Upper lobe of right lung (tissue), 1 donor: ENCODE results near the gene TBC1D32. TPM values are rescaled to one million over a fixed set of nuclear protein-coding genes. Genes with fewer than 3 reads are reported as not detected.
"Not testable (repeated sequence)": the region's sequence is repeated elsewhere in the genome, so short reads cannot be mapped to it uniquely, and the experiment has no call there.

Experiments used
- ATAC-seq: fragments of 200-7000 bp; cut with Tn5 transposase; one replicate; pipeline ENCODE4 v1.9.1; 2020; ENCODE audit warnings: mild to moderate bottlenecking, moderate library complexity
- DNase-seq: peaks from one replicate; pipeline ENCODE4 v3.0.0-alpha.2; 2020
- H3K27ac ChIP-seq: fragments of 200-600 bp; one replicate; pipeline ENCODE4 v1.8.0; 2022
- H3K27me3 ChIP-seq: fragments of 200-600 bp; one replicate; pipeline ENCODE4 v1.8.0; 2022; ENCODE audit warnings: mild to moderate bottlenecking
- H3K36me3 ChIP-seq: fragments of 200-600 bp; one replicate; pipeline ENCODE4 v1.8.0; 2022
- H3K4me1 ChIP-seq: fragments of 200-600 bp; one replicate; pipeline ENCODE4 v1.8.0; 2022
- H3K4me3 ChIP-seq: fragments of 200-600 bp; one replicate; pipeline ENCODE4 v1.8.0; 2022; ENCODE audit warnings: mild to moderate bottlenecking
- H3K9me3 ChIP-seq: fragments of 200-600 bp; one replicate; pipeline ENCODE4 v1.8.0; 2022
- intact Hi-C: fragments of 100-400 bp; cut with DNase I; formaldehyde crosslinking; loops from one replicate; pipeline ENCODE4 v1.11.0; 2022
- total RNA-seq: library from RNA; stranded (reverse); fragmentation: NEBNext Ultra II Directional; extraction: Animal tissue kit (Norgen Biotek cat#: 25700); gene quantifications from one replicate; pipeline ENCODE4 v1.2.1, GENCODE V29; 2021
- TF ChIP-seq, protein P1 (sequence below): fragments of 200-600 bp; IDR thresholded peaks from one replicate; pipeline ENCODE4 v1.8.0; 2022; ENCODE audit warnings: antibody characterized with exemption
- donor health status: DM: no; HTN: yes; CAD: no; lungs with severe emphysema.

The TBC1D32 gene
- total RNA-seq, 1 donor from 2014 or later: 5.4 TPM

DNA sequence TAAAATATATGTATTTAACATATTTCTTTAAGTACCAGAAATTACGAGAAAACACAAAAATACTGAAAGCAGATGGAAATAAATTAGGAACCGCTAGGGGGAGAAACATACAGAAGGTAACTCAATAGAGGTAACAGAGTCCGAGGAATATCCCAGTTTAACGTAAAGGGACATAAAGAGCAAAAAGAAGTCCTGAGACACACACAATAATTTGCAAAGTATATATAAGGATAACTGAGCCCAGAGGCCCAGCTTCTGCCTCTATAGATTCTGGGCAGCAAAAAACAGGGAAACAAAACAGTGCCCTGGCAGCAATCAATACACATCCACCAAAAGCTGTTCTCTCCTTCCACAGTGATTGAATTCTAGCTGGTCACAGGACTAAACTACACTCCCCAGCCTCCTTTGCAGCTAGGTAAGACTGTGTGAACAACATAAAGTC, 15.1 kb downstream of the TBC1D32 start:
- no peak for ATAC-seq
- H3K27me3 ChIP-seq: no peaks in the 10 kb centered on the region

DNA sequence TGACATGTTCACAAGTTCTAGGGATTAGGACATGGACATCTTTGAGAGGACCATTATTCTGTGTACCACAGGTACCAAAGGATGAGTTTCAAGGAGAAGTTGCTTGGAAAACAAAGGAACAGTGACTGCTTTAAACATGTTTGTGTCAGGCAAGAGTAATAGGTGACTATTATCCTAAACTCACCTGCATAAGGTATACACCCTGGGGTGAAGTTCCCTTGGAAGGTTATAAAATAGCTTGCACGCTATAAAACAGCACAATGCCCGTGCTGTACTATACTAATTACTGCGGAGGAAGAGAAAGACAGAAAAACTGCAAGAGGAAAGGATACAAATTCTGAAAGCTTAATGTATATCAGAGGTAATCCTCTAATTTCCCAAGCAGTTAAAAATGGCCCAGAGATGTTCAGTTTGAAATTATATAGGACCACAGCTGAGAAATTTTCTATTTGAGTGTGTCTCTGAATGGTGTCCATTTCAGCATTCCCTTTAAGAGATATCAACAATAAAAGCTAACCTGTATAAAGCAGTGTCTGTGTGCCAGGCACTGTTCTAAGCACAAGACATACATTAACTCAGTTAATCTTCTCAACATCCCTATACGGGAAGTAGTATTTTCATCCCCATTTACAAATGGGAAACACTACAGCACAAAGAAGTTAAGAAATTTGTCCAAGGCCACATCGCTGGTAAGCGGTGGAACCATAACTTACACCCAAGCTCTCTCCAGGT, 19.7 kb downstream of the TBC1D32 start:
- intact Hi-C loops: no loop called here
- no peaks in the 10 kb centered on the region for H3K4me1 ChIP-seq
- ATAC-seq (no peak), DNase-seq (no peak)
- H3K27me3 ChIP-seq: no peaks in the 10 kb centered on the region
- H3K4me3 ChIP-seq: no peak overlapping the region
- no peak overlapping the region for H3K27ac ChIP-seq
- no peaks in the 10 kb centered on the region for H3K9me3 ChIP-seq
- TF ChIP-seq, protein P1, sequence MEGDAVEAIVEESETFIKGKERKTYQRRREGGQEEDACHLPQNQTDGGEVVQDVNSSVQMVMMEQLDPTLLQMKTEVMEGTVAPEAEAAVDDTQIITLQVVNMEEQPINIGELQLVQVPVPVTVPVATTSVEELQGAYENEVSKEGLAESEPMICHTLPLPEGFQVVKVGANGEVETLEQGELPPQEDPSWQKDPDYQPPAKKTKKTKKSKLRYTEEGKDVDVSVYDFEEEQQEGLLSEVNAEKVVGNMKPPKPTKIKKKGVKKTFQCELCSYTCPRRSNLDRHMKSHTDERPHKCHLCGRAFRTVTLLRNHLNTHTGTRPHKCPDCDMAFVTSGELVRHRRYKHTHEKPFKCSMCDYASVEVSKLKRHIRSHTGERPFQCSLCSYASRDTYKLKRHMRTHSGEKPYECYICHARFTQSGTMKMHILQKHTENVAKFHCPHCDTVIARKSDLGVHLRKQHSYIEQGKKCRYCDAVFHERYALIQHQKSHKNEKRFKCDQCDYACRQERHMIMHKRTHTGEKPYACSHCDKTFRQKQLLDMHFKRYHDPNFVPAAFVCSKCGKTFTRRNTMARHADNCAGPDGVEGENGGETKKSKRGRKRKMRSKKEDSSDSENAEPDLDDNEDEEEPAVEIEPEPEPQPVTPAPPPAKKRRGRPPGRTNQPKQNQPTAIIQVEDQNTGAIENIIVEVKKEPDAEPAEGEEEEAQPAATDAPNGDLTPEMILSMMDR: no peak
- no peaks in the 10 kb centered on the region for H3K36me3 ChIP-seq

More for the DNA sequence above, 15.1 kb downstream of the TBC1D32 start:
- intact Hi-C loops: no loop called here
- Histone ChIP-seq H3K36me3 (no peaks in the 10 kb centered on the region), H3K9me3 (no peaks in the 10 kb centered on the region), H3K27ac (no peak overlapping the region), H3K4me1 (no peaks in the 10 kb centered on the region), H3K4me3 (no peak overlapping the region)
- DNase-seq: no peak
- TF ChIP-seq, protein P1: peak; percentile 45

DNA sequence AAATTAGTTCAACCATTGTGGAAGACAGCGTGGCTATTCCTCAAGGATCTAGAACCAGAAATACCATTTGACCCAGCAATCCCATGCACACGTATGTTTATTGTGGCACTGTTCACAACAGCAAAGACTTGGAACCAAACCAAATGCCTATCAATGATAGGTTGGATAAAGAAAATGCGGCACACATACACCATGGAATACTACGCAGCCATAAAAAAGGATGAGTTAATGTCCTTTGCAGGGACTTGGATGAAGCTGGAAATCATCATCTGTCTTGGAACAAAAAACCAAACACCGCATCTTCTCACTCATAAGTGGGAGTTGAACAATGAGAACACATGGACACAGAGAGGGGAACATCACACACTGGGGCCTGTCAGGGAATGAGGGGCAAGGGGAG, 22.5 kb downstream of the TBC1D32 start:
- H3K27me3 ChIP-seq, DNase-seq, H3K9me3 ChIP-seq, H3K4me3 ChIP-seq, H3K27ac ChIP-seq, H3K4me1 ChIP-seq, H3K36me3 ChIP-seq, intact Hi-C loops, ATAC-seq: not testable (repeated sequence)

DNA sequence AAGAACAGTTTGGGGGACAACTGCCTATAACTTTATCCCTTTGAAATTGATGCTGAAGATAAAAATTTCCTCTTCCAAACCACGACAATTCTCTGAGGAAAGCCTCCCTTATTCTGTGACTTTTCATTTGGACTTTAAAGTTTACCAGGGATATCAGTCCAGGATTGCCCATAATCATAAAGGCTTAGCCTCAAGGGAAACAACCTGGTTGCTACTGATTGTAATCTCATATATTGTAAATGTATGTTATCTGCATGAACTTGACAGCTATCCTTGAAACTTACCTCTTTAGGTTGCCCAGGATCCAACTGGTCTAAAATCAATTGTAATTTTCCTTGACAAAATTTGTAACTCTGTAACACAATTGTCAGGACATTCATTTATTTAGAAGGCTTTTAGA, 23.8 kb downstream of the TBC1D32 start:
- intact Hi-C loops: no loop called here
- H3K4me1 ChIP-seq: no peaks in the 10 kb centered on the region
- ATAC-seq (no peak), DNase-seq (no peak)
- no peaks in the 10 kb centered on the region for H3K36me3 ChIP-seq
- no peak overlapping the region for H3K4me3 ChIP-seq
- H3K27me3 ChIP-seq: no peaks in the 10 kb centered on the region
- TF ChIP-seq, protein P1: no peak
- H3K9me3 ChIP-seq: no peaks in the 10 kb centered on the region
- no peak overlapping the region for H3K27ac ChIP-seq

DNA sequence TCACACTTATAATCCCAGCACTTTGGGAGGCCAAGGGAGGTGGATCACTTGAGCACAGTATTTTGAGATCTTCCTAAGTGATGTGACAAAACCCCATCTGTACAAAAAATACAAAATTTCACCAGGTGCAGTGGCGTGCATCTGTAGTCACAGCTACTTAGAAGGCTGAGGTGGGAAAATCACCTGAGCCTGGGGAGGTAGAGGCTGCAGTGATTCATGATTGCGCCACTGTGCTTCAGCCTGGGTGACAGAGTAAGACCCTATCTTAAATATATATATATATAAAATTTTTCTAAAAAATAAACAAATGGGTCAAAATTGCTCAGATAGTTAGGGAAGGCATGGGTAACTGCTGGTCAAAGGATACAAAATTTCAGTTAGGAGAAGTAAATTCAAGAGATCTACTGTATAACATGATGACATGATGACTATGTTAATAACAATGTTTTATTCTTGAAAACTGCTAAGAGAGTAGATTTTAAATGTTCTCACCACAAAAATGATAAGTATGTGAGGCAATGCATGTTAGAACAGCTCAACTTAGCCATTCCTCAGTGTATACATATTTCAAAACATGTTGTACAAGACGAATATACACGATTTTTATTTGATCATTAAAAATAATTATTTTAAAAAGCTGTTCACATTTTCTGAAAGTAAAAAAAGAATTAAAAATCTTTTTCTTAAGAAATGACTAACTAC, 24.4 kb downstream of the TBC1D32 start:
- Histone ChIP-seq H3K36me3 (no peaks in the 10 kb centered on the region), H3K27me3 (no peaks in the 10 kb centered on the region), H3K4me1 (no peaks in the 10 kb centered on the region), H3K9me3 (no peaks in the 10 kb centered on the region), H3K27ac (no peak overlapping the region), H3K4me3 (no peak overlapping the region)
- TF ChIP-seq, protein P1: no peak
- DNase-seq (no peak), ATAC-seq (no peak)
- intact Hi-C loops: no loop called here

DNA sequence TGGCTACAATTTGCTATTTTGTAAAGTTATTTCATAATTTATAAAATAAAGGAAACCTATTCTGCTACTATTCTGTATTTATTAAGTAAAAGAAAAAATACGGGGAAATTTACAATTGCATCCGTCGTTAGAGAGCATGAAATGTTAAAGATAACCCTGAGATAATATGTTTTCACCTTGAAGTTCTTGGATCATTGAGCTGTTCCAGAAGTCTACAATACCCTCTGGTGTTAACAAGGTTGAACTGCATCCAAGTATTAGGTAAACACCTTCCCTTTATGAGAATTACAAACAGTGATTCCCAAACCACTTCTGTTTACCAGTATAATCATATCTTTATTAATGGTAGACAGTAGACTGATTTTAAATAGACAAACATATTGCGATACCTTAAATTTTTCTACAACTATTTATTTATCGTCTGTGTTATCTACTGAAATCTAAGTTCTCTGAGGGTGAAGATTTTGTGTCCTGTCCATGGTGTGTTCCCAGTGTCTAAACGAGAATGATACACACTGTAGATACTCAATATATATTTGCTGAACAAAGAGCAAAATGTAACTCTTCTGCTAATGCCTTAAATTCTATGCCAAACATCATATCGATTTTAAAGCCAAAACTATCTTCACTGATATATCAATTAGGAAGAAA, 28.2 kb downstream of the TBC1D32 start:
- no peaks in the 10 kb centered on the region for H3K27me3 ChIP-seq
- no peak for DNase-seq
- H3K27ac ChIP-seq: no peak overlapping the region
- no peaks in the 10 kb centered on the region for H3K36me3 ChIP-seq
- no peak overlapping the region for H3K4me3 ChIP-seq
- TF ChIP-seq, protein P1: peak; percentile 58
- H3K4me1 ChIP-seq: no peaks in the 10 kb centered on the region
- intact Hi-C loops: no loop called here
- ATAC-seq: peak; percentile 62
- H3K9me3 ChIP-seq: no peaks in the 10 kb centered on the region
